NT2/D1 (cell line): Measurements from ENCODE around the gene L3MBTL4.

ENCODE experiments used
- DNase-seq: peaks from one replicate; pipeline ENCODE4 v3.0.0-alpha.2; 2011; ENCODE audit warnings: low read depth, low spot score
- H3K27me3 ChIP-seq: 2 replicates; pipeline ENCODE4 v1.6.0; 2011; ENCODE audit warnings: mild to moderate bottlenecking; ENCODE audit not compliant: insufficient read length, insufficient read depth
- H3K36me3 ChIP-seq: 2 replicates; pipeline ENCODE4 v1.6.1; 2011; ENCODE audit warnings: mild to moderate bottlenecking, low read length, mixed read lengths; ENCODE audit not compliant: insufficient read depth, insufficient read length
- H3K4me1 ChIP-seq: 2 replicates; pipeline ENCODE4 v1.5.1; 2011; ENCODE audit not compliant: insufficient read depth, insufficient read length
- H3K4me3 ChIP-seq: 2 replicates; pipeline ENCODE4 v1.5.1; 2011; ENCODE audit warnings: low read depth; ENCODE audit not compliant: insufficient read length
- H3K9ac ChIP-seq: 2 replicates; pipeline ENCODE4 v1.6.0; 2011; ENCODE audit warnings: low read depth; ENCODE audit not compliant: insufficient read length
- H3K9me3 ChIP-seq: 2 replicates; pipeline ENCODE4 v1.5.1; 2011; ENCODE audit warnings: mild to moderate bottlenecking, low read length; ENCODE audit not compliant: insufficient read depth
- SUZ12 ChIP-seq: IDR thresholded peaks from 2 replicates; pipeline ENCODE4 v1.6.1; 2011; ENCODE audit not compliant: insufficient read length, insufficient read depth; ENCODE audit errors: extremely low read depth
- YY1 ChIP-seq: IDR thresholded peaks from 2 replicates; pipeline ENCODE4 v1.6.1; 2011; ENCODE audit not compliant: insufficient read length, insufficient read depth
- ZNF274 ChIP-seq: IDR thresholded peaks from 2 replicates; pipeline ENCODE4 v1.6.1; 2011; ENCODE audit warnings: mild to moderate bottlenecking, low read depth, low read length

The L3MBTL4 gene

DNA sequence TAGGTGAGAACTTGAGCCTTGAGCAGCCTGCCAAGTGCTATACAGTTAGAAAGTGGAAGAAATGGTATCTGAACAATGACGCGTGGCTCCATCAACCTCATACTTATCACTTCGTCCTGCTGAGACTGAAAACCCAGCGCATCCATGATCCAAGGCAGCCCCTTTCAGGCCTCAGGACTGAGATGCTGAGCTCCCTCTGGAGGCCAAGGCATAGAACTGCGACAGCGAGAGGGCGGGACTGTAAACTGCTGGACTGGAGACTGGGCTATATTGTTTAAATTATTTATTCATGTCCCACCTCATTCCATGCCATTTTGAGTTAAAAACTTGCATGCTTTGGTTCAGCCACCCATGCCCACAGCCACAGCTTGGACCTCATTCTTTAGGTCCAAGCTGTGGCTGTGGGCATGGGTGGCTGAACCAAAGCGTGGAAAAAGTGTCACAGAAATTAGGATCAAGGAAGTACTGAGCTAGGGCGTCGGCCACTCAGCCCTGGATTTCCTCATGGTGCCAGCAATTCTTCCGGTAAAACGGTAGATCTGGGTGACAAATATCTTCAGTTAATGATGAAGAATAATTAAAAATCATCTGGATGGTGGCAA lies 195.5 kb downstream of the L3MBTL4 start:
- no peaks in the 10 kb centered on the region for H3K36me3 ChIP-seq
- H3K4me3 ChIP-seq = no peak overlapping the region
- H3K9ac ChIP-seq = no peak overlapping the region
- no peaks in the 10 kb centered on the region for H3K27me3 ChIP-seq
- DNase-seq = peak; percentile 38
- TF ChIP-seq SUZ12 = no peak
- no peak for TF ChIP-seq YY1
- TF ChIP-seq ZNF274 = no peak
- no peaks in the 10 kb centered on the region for H3K4me1 ChIP-seq
- no peaks in the 10 kb centered on the region for H3K9me3 ChIP-seq

DNA sequence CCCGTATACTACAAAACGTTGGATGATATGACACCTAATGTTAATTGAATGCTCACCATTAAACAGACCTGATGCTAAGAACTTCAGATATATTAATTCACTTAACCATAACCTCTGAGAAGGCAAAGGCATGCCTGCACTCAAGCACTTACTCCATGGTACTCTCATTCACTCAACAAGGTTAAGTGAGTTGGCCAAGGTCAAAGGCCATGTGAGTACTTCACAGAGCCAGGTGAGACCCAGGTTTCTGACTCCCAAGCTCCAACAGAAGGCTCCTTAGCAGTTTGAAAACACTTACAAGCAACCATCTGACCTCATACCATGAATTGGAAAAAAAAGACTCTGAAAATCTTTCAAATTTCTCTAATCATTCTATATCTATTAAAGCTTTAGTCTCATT lies 198.8 kb downstream of the L3MBTL4 start:
- H3K9ac ChIP-seq = no peak overlapping the region
- TF ChIP-seq YY1 = no peak
- no peak for TF ChIP-seq ZNF274
- TF ChIP-seq SUZ12 = no peak
- no peaks in the 10 kb centered on the region for H3K9me3 ChIP-seq

GRCh38 chr18:6211174-6211504 lies 203.6 kb downstream of the L3MBTL4 start:
- no peak overlapping the region for H3K9ac ChIP-seq
- no peak for DNase-seq
- no peaks in the 10 kb centered on the region for H3K36me3 ChIP-seq
- H3K9me3 ChIP-seq = no peaks in the 10 kb centered on the region
- TF ChIP-seq SUZ12 (no peak), YY1 (no peak), ZNF274 (no peak)
- no peaks in the 10 kb centered on the region for H3K4me1 ChIP-seq
- H3K27me3 ChIP-seq = no peaks in the 10 kb centered on the region
- H3K4me3 ChIP-seq = no peak overlapping the region

More for the DNA sequence above, 198.8 kb downstream of the L3MBTL4 start:
- Histone ChIP-seq H3K4me1 (no peaks in the 10 kb centered on the region), H3K27me3 (no peaks in the 10 kb centered on the region), H3K36me3 (no peaks in the 10 kb centered on the region), H3K4me3 (no peak overlapping the region)
- no peak for DNase-seq

DNA sequence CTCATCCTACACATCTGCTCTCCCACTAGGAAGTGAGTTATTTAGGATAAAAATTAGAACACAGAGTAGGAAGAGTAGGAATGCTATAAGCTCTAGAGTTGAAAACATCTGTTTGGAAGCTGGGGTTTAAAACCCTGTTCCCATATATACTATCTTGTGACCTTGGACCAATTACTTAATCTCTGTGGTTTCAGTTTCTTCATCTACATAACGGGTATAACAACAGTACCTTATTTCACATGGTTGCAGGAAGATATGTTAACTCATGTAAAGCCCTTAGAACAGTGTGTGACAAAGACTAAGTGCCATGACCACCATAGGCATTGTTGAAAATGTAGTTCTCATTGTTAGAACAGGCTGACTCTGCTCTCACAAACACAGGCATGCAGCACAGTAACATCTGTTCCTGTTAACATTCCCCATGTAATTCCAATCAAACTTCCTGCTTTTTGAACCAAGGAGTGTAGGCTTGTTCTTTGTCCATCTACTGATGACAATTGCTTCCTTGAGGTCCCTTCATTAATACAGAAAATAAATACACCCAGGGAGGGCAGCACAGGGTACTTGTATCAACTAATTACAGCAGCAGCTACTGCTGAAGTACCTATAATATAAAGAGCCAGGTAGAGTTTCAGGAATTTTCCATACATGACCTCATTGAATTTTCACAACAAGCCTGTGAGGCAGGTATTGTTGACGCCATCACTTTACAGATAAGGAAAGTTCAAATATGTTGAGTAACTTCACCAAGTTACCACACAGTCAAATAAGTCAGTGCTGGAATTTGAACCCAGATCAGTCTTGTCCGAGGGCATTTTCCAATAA lies 204.2 kb downstream of the L3MBTL4 start:
- Histone ChIP-seq H3K9ac (no peak overlapping the region), H3K27me3 (no peaks in the 10 kb centered on the region), H3K9me3 (no peaks in the 10 kb centered on the region), H3K4me3 (no peak overlapping the region), H3K4me1 (no peaks in the 10 kb centered on the region), H3K36me3 (no peaks in the 10 kb centered on the region)
- DNase-seq = no peak
- TF ChIP-seq ZNF274 = no peak
- TF ChIP-seq SUZ12 = no peak

GRCh38 chr18:6207941-6208340 lies 206.8 kb downstream of the L3MBTL4 start:
- Histone ChIP-seq H3K9me3 (no peaks in the 10 kb centered on the region), H3K9ac (no peak overlapping the region), H3K4me3 (no peak overlapping the region), H3K27me3 (no peaks in the 10 kb centered on the region), H3K4me1 (no peaks in the 10 kb centered on the region), H3K36me3 (no peaks in the 10 kb centered on the region)
- TF ChIP-seq YY1 = no peak
- no peak for TF ChIP-seq ZNF274
- TF ChIP-seq SUZ12 = no peak
- DNase-seq = no peak

- Histone ChIP-seq H3K4me3 (no peak overlapping the region), H3K9me3 (no peaks in the 10 kb centered on the region), H3K4me1 (no peaks in the 10 kb centered on the region), H3K27me3 (no peaks in the 10 kb centered on the region), H3K9ac (no peak overlapping the region), H3K36me3 (no peaks in the 10 kb centered on the region)
- no peak for DNase-seq
- TF ChIP-seq YY1 (no peak), ZNF274 (no peak), SUZ12 (no peak)
Measured at GRCh38 chr18:6207116-6207515, 207.6 kb downstream of the L3MBTL4 start.

GRCh38 chr18:6205706-6206105 lies 209.0 kb downstream of the L3MBTL4 start:
- DNase-seq = no peak
- TF ChIP-seq SUZ12 (no peak), YY1 (no peak), ZNF274 (no peak)
- no peak overlapping the region for H3K9ac ChIP-seq

More at GRCh38 chr18:6205706-6206105, 209.0 kb downstream of the L3MBTL4 start:
- Histone ChIP-seq H3K4me3 (no peak overlapping the region), H3K27me3 (no peaks in the 10 kb centered on the region), H3K4me1 (no peaks in the 10 kb centered on the region), H3K9me3 (no peaks in the 10 kb centered on the region), H3K36me3 (no peaks in the 10 kb centered on the region)
